NOMO-1 treated with DMSO at 0.1 percent for 48 hours (cell line): Measurements from ENCODE around the gene COA8.

Experiments used
- DNase-seq: peaks from one replicate; lab custom pipeline; 2025; ENCODE audit not compliant: unreplicated experiment; lab: John Stamatoyannopoulos, UW

COA8 gene

GRCh38 chr14:103535891-103536565 is 26.7 kb upstream of the COA8 start:
- no peak for DNase-seq

- DNase-seq: no peak
Measured at GRCh38 chr14:103536693-103537092, 26.1 kb upstream of the COA8 start.

GRCh38 chr14:103537175-103537990 is 25.4 kb upstream of the COA8 start:
- no peak for DNase-seq

GRCh38 chr14:103538291-103539055 is 24.3 kb upstream of the COA8 start:
- no peak for DNase-seq

GRCh38 chr14:103539056-103539825 is 23.5 kb upstream of the COA8 start:
- DNase-seq: no peak

GRCh38 chr14:103540821-103541708 is 21.7 kb upstream of the COA8 start:
- DNase-seq: no peak

GRCh38 chr14:103541709-103542604 is 20.8 kb upstream of the COA8 start:
- no peak for DNase-seq

GRCh38 chr14:103542605-103543088 is 20.1 kb upstream of the COA8 start:
- no peak for DNase-seq

GRCh38 chr14:103543140-103543539 is 19.6 kb upstream of the COA8 start:
- DNase-seq: no peak

GRCh38 chr14:103543721-103544387 is 18.9 kb upstream of the COA8 start:
- DNase-seq: no peak

GRCh38 chr14:103544388-103545218 is 18.2 kb upstream of the COA8 start:
- no peak for DNase-seq

- DNase-seq: no peak
Measured at GRCh38 chr14:103545219-103545914, 17.4 kb upstream of the COA8 start.

GRCh38 chr14:103545915-103546651 is 16.7 kb upstream of the COA8 start:
- DNase-seq: no peak

GRCh38 chr14:103546652-103547454 is 15.9 kb upstream of the COA8 start:
- peak; percentile 24 for DNase-seq

GRCh38 chr14:103547455-103547940 is 15.3 kb upstream of the COA8 start:
- DNase-seq: no peak
